LNCAP (cell line): Measurements from ENCODE around the gene ZNF268.

Experiments
- CTCF ChIP-seq: fragments of 450-650 bp; IDR thresholded peaks from 2 replicates; pipeline ENCODE4 v1.5.1; 2017; ENCODE audit warnings: mild to moderate bottlenecking

The ZNF268 gene

GRCh38 chr12:133206390-133206789, 25.1 kb downstream of the ZNF268 start:
- TF ChIP-seq CTCF = no peak

GRCh38 chr12:133215724-133216123, 34.4 kb downstream of the ZNF268 start:
- TF ChIP-seq CTCF = no peak

GRCh38 chr12:133217219-133217618, 35.9 kb downstream of the ZNF268 start:
- no peak for TF ChIP-seq CTCF

GRCh38 chr12:133220521-133220920, 39.2 kb downstream of the ZNF268 start:
- TF ChIP-seq CTCF = no peak

GRCh38 chr12:133221241-133221640, 39.9 kb downstream of the ZNF268 start:
- no peak for TF ChIP-seq CTCF

GRCh38 chr12:133222211-133222610, 40.9 kb downstream of the ZNF268 start:
- no peak for TF ChIP-seq CTCF

GRCh38 chr12:133225527-133225926, 44.2 kb downstream of the ZNF268 start:
- no peak for TF ChIP-seq CTCF

- no peak for TF ChIP-seq CTCF
Measured at GRCh38 chr12:133226690-133227089, 45.4 kb downstream of the ZNF268 start.
